ENCODE data around the gene ZNF385A. TPM values are rescaled to one million over a fixed set of nuclear protein-coding genes. Genes with fewer than 3 reads are reported as not detected.

Gene ZNF385A
- total RNA-seq, 4 donors from 2014 or later: 3.3 to 21.0 (median 18.3) TPM

GRCh38 chr12:54372113-54372806 lies 12.3 kb downstream of the ZNF385A start:
- H3K27me3 ChIP-seq: no peaks in the 10 kb centered on the region
- no peak overlapping the region for H3K4me3 ChIP-seq
- DNase-seq: peak in 1 of 2 donors; percentile 63
- H3K4me1 ChIP-seq: peaks cover 36 to 45% of the 10 kb centered on the region in 2 donors
- H3K27ac ChIP-seq: peak overlapping the region; percentile 45 to 60 (median 56)
- in situ Hi-C loops (cut with MboI; ENCODE audit: low sequenced_read_pairs in 4 of 4) (loop anchor here (25.0 kb wide), 2 partner anchors 360 to 385 kb away; partner anchors contain the start of genes HOXC10 (in 2 of the 4), HOXC8 (in 2 of the 4) and HOXC9 (in 2 of the 4)), intact Hi-C loops (cut with DNase I; ENCODE audit: low total_unique reads) (loop anchor here (10.0 kb wide), 1 partner anchor 647 kb away; the partner anchor contains the start of gene CALCOCO1)
- H3K36me3 ChIP-seq: no peaks in the 10 kb centered on the region
- H3K9me3 ChIP-seq: no peaks in the 10 kb centered on the region
- TF ChIP-seq POLR2A (IDR thresholded peaks at IDR 0.05) (no peak), CTCF (IDR thresholded peaks at IDR 0.05 in 4 of 5, conservative IDR thresholded peaks at IDR 0.05 in 1 of 5) (no peak)
- ATAC-seq: peak in 1 of 2 donors; percentile 32

GRCh38 chr12:54371328-54372112 lies 13.0 kb downstream of the ZNF385A start:
- TF ChIP-seq POLR2A (IDR thresholded peaks at IDR 0.05): no peak
- TF ChIP-seq CTCF (IDR thresholded peaks at IDR 0.05 in 4 of 5, conservative IDR thresholded peaks at IDR 0.05 in 1 of 5): no peak
- Histone ChIP-seq H3K27me3 (no peaks in the 10 kb centered on the region), H3K9me3 (no peaks in the 10 kb centered on the region), H3K27ac (peak overlapping the region; percentile 45 to 60 (median 56)), H3K4me1 (peaks cover 36 to 40% of the 10 kb centered on the region in 2 donors), H3K4me3 (no peak overlapping the region), H3K36me3 (no peaks in the 10 kb centered on the region)
- DNase-seq (peak in 1 of 2 donors; percentile 56), ATAC-seq (no peak)
- intact Hi-C loops (cut with DNase I; ENCODE audit: low total_unique reads): loop anchor here (10.0 kb wide), 1 partner anchor 647 kb away; the partner anchor contains the start of gene CALCOCO1
- in situ Hi-C loops (cut with MboI; ENCODE audit: low sequenced_read_pairs in 4 of 4): loop anchor here (25.0 kb wide), 2 partner anchors 359 to 384 kb away; partner anchors contain the start of genes HOXC10 (in 2 of the 4), HOXC8 (in 2 of the 4) and HOXC9 (in 2 of the 4)

GRCh38 chr12:54370171-54370730 lies 14.3 kb downstream of the ZNF385A start:
- intact Hi-C loops (cut with DNase I; ENCODE audit: low total_unique reads): loop anchor here (1.0 to 10.0 kb wide), 2 partner anchors 9 to 645 kb away; partner anchors contain the start of gene CALCOCO1
- H3K27ac ChIP-seq: peak overlapping the region; percentile 34 to 60 (median 50)
- H3K4me3 ChIP-seq: peak overlapping the region; percentile 46 to 68 (median 48)
- ATAC-seq (peak; percentile 69 to 75), DNase-seq (peak in 1 of 2 donors; percentile 76)
- TF ChIP-seq CTCF (IDR thresholded peaks at IDR 0.05 in 4 of 5, conservative IDR thresholded peaks at IDR 0.05 in 1 of 5): peak; percentile 94 to 98 (median 97)
- no peak for TF ChIP-seq POLR2A (IDR thresholded peaks at IDR 0.05)
- in situ Hi-C loops (cut with MboI; ENCODE audit: low sequenced_read_pairs in 4 of 4): loop anchor here (25.0 kb wide), 2 partner anchors 358 to 383 kb away; partner anchors contain the start of genes HOXC10 (in 2 of the 4), HOXC8 (in 2 of the 4) and HOXC9 (in 2 of the 4)
- H3K4me1 ChIP-seq: peaks cover 36 to 38% of the 10 kb centered on the region in 2 donors
- no peaks in the 10 kb centered on the region for H3K27me3 ChIP-seq
- H3K36me3 ChIP-seq: no peaks in the 10 kb centered on the region
- H3K9me3 ChIP-seq: no peaks in the 10 kb centered on the region

- DNase-seq (no peak), ATAC-seq (no peak)
- Histone ChIP-seq H3K9me3 (no peaks in the 10 kb centered on the region), H3K4me1 (peaks cover 30 to 33% of the 10 kb centered on the region in 2 donors), H3K4me3 (peak overlapping the region; percentile 46 to 68 (median 48)), H3K27ac (peak overlapping the region; percentile 34 to 60 (median 50)), H3K27me3 (no peaks in the 10 kb centered on the region), H3K36me3 (no peaks in the 10 kb centered on the region)
- intact Hi-C loops (cut with DNase I; ENCODE audit: low total_unique reads) (loop anchor here (1.0 to 10.0 kb wide), 2 partner anchors 10 to 645 kb away; partner anchors contain the start of gene CALCOCO1), in situ Hi-C loops (cut with MboI; ENCODE audit: low sequenced_read_pairs in 4 of 4) (loop anchor here (5.0 to 25.0 kb wide), 5 partner anchors 92 to 382 kb away; partner anchors contain the start of genes HOXC10 (in 2 of the 4), HOXC8 (in 2 of the 4) and HOXC9 (in 2 of the 4))
- TF ChIP-seq CTCF (IDR thresholded peaks at IDR 0.05 in 4 of 5, conservative IDR thresholded peaks at IDR 0.05 in 1 of 5) (no peak), POLR2A (IDR thresholded peaks at IDR 0.05) (no peak)
These were observed 14.9 kb downstream of the ZNF385A start for GRCh38 chr12:54369597-54370131.
